ENCODE measurements around the gene PRIM2.
"Not testable (repeated sequence)": the region's sequence is repeated elsewhere in the genome, so short reads cannot be mapped to it uniquely, and the experiment has no call there.

GRCh38 chr6:57668108-57668507 lies 350.7 kb downstream of the PRIM2 start:
- TF ChIP-seq, protein P1, sequence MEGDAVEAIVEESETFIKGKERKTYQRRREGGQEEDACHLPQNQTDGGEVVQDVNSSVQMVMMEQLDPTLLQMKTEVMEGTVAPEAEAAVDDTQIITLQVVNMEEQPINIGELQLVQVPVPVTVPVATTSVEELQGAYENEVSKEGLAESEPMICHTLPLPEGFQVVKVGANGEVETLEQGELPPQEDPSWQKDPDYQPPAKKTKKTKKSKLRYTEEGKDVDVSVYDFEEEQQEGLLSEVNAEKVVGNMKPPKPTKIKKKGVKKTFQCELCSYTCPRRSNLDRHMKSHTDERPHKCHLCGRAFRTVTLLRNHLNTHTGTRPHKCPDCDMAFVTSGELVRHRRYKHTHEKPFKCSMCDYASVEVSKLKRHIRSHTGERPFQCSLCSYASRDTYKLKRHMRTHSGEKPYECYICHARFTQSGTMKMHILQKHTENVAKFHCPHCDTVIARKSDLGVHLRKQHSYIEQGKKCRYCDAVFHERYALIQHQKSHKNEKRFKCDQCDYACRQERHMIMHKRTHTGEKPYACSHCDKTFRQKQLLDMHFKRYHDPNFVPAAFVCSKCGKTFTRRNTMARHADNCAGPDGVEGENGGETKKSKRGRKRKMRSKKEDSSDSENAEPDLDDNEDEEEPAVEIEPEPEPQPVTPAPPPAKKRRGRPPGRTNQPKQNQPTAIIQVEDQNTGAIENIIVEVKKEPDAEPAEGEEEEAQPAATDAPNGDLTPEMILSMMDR (conservative IDR thresholded peaks at IDR 0.05; ENCODE audit: low read length), result not testable (repeated sequence)
- TF ChIP-seq EZH2phosphoT487 (IDR thresholded peaks at IDR 0.05; ENCODE audit: borderline replicate concordance), result not testable (repeated sequence)
